Spleen (tissue), 11 donors: ENCODE data around the gene HSF2BP. TPM values are rescaled to one million over a fixed set of nuclear protein-coding genes. Genes with fewer than 3 reads are reported as not detected.

Experiments used
- DNase-seq: peaks from one replicate; pipeline ENCODE4 v3.0.0-alpha.2; 2020
- H3K27ac ChIP-seq, 8 donors: fragments of 200-600 bp; sonication (generic) in 7 of 8; 1 replicate in 4 of 8; 2 replicates in 4 of 8; pipeline versions ENCODE4 v1.5.0 to v1.8.0; 2016 to 2021; ENCODE audit warnings: inconsistent platforms in 4 of 8, mild to moderate bottlenecking in 4 of 8, moderate library complexity in 1 of 8
- H3K27me3 ChIP-seq, 7 donors: fragments of 200-600 bp; sonication (generic) in 6 of 7; replicated peaks in 1 of 7; 1 replicate in 4 of 7; 2 replicates in 3 of 7; pipeline versions ENCODE4 v1.5.0 to v1.8.0; 2016 to 2021; ENCODE audit warnings: inconsistent platforms in 3 of 7, mild to moderate bottlenecking in 1 of 7
- H3K36me3 ChIP-seq, 6 donors: fragments of 200-600 bp; sonication (generic) in 5 of 6; 1 replicate in 4 of 6; 2 replicates in 2 of 6; pipeline versions ENCODE4 v1.5.0 to v1.8.0; 2016 to 2021; ENCODE audit warnings: inconsistent platforms in 2 of 6
- H3K4me1 ChIP-seq, 6 donors: fragments of 200-600 bp; sonication (generic) in 5 of 6; 1 replicate in 3 of 6; 2 replicates in 3 of 6; pipeline versions ENCODE4 v1.5.0 to v1.8.0; 2016 to 2021; ENCODE audit warnings: inconsistent platforms in 3 of 6
- H3K4me3 ChIP-seq, 8 donors: fragments of 200-600 bp; sonication (generic) in 7 of 8; 1 replicate in 4 of 8; 2 replicates in 4 of 8; pipeline versions ENCODE4 v1.5.0 to v1.8.0; 2016 to 2021; ENCODE audit warnings: inconsistent platforms in 4 of 8, mild to moderate bottlenecking in 4 of 8, moderate library complexity in 2 of 8
- H3K9me3 ChIP-seq, 8 donors: fragments of 200-600 bp; sonication (generic) in 7 of 8; 1 replicate in 4 of 8; 2 replicates in 4 of 8; pipeline versions ENCODE4 v1.5.0 to v1.8.0; 2016 to 2021; ENCODE audit warnings: inconsistent platforms in 4 of 8
- POLR2A ChIP-seq, 3 donors: fragments of 450-650 bp; IDR thresholded peaks; one replicate each; pipeline ENCODE4 v1.5.1; 2017; ENCODE audit warnings: antibody characterized with exemption in 3 of 3, mild to moderate bottlenecking in 1 of 3
- POLR2AphosphoS5 ChIP-seq, 3 donors: sonication (generic); formaldehyde crosslinking; IDR thresholded peaks; one replicate each; pipeline ENCODE4 v1.5.1; 2017; ENCODE audit warnings: antibody characterized with exemption in 3 of 3
- WGBS, 5 donors: extraction: QIAGEN DNeasy Blood & Tissue Kit in 3 of 5; methylation state at CpG; one replicate each; pipeline versions ENCODE4 v1.1.5 to v1.1.7; 2013 to 2018; 5-methylcytosine and 5-hydroxymethylcytosine counted together
- intact Hi-C: fragments of 100-400 bp; cut with DNase I; formaldehyde crosslinking; loops from one replicate; pipeline ENCODE4 v1.15.0; 2023; ENCODE audit warnings: low total_unique reads
- polyA plus RNA-seq, 3 donors: library from polyadenylated mRNA; stranded (reverse); fragments of 200-250 nt; gene quantifications; one replicate each; pipeline ENCODE4 v1.2.1, GENCODE V29; 2013
- total RNA-seq, 7 donors: library from RNA; depleted of rRNA in 3 of 7; stranded (reverse); fragments of >200 nt in 3 of 7; fragmentation: NEBNext Ultra II Directional in 4 of 7; extraction: Animal tissue kit (Norgen Biotek cat#: 25700) in 4 of 7; gene quantifications; one replicate each; pipeline versions ENCODE4 v1.1.0 to v1.2.1, GENCODE V29; 2016 to 2021
- TF ChIP-seq, protein P1 (sequence below), 11 experiments: fragments of 200-600 bp in 7 of 11; fragments of 450-650 bp in 4 of 11; sonication (generic) in 4 of 11; IDR thresholded peaks in 8 of 11; conservative IDR thresholded peaks in 3 of 11; 1 replicate in 7 of 11; 2 replicates in 4 of 11; pipeline versions ENCODE4 v1.4.0 to v1.8.0; 2016 to 2021; ENCODE audit warnings: antibody characterized with exemption in 11 of 11, inconsistent platforms in 4 of 11, mild to moderate bottlenecking in 1 of 11
- donor health status: healthy with polysubstance abuse.
- donor health status: DM: no; HTN: no; CAD: no; lungs with moderate emphysema.
- donor health status: DM: no; HTN: no; CAD: no.
- donor health status: Bipolar disorder and iron deficiency.
- donor health status: healthy.
- donor health status: DM: no; HTN: no; CAD: no.
- donor health status: DM: yes; HTN: yes; CAD: no.

Gene HSF2BP
- total and polyA plus RNA-seq, 10 donors: 0.13 to 1.9 (median 0.41) TPM; not detected in 2

DNA sequence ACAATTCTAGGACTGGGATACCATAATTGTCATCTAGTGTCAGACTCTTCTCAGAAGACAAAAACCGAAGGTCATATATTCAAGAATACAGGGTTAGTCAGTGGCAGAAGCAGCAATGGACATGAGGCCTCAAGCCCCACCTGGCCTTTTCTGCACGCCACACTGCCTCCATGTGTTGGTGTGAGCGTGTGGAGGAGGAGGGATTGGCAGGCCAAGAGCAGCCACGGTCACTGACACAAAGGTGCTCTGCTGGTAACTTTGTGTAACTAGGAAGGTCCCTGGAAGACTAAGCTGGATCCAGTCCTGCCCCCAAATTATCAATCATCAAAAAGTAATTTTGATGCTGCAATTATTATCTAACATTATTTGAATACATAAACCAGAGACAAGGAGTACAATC lies 34.9 kb downstream of the HSF2BP start:
- Histone ChIP-seq H3K4me1 (peaks cover 0 to 3% (median 0%) of the 10 kb centered on the region in 6 donors), H3K9me3 (peaks cover 0 to 31% (median 27%) of the 10 kb centered on the region in 8 donors), H3K36me3 (no peaks in the 10 kb centered on the region), H3K27ac (no peak overlapping the region), H3K27me3 (no peaks in the 10 kb centered on the region), H3K4me3 (no peak overlapping the region)
- TF ChIP-seq, protein P1, sequence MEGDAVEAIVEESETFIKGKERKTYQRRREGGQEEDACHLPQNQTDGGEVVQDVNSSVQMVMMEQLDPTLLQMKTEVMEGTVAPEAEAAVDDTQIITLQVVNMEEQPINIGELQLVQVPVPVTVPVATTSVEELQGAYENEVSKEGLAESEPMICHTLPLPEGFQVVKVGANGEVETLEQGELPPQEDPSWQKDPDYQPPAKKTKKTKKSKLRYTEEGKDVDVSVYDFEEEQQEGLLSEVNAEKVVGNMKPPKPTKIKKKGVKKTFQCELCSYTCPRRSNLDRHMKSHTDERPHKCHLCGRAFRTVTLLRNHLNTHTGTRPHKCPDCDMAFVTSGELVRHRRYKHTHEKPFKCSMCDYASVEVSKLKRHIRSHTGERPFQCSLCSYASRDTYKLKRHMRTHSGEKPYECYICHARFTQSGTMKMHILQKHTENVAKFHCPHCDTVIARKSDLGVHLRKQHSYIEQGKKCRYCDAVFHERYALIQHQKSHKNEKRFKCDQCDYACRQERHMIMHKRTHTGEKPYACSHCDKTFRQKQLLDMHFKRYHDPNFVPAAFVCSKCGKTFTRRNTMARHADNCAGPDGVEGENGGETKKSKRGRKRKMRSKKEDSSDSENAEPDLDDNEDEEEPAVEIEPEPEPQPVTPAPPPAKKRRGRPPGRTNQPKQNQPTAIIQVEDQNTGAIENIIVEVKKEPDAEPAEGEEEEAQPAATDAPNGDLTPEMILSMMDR (IDR thresholded peaks at IDR 0.05 in 8 of 11, conservative IDR thresholded peaks at IDR 0.05 in 3 of 11): no peak
- TF ChIP-seq POLR2AphosphoS5 (IDR thresholded peaks at IDR 0.05) (no peak), POLR2A (IDR thresholded peaks at IDR 0.05) (no peak)
- intact Hi-C loops: no loop called here
- no peak for DNase-seq
- 83 to 92% (median 86%) methylated on average over 4 of the region's 4 CpGs for WGBS, 5 donors

DNA sequence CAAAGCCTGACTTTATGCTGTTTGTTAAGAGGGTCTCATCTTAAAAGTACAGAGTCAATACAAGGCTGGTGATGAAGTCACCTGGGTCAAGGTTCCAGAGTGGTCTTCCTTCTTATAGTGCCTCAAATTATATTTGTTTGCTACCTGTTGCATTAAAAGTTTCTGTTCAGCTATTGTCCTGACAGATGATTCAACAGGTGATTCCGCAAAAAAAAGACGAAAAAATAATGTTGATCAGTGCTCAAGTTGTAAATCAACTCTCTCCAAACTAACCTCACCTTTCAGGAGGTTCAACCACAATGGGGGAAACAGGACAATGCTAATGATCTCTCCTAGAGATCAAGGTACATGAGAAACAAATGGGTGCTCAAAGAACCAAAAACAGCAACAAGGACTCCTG lies 35.7 kb downstream of the HSF2BP start:
- no peak overlapping the region for H3K4me3 ChIP-seq
- peaks cover 0 to 3% (median 0%) of the 10 kb centered on the region in 6 donors for H3K4me1 ChIP-seq
- WGBS, 5 donors: 91 to 95% (median 95%) methylated on average over 2 of the region's 2 CpGs
- TF ChIP-seq POLR2A (IDR thresholded peaks at IDR 0.05) (no peak), POLR2AphosphoS5 (IDR thresholded peaks at IDR 0.05) (no peak)
- TF ChIP-seq, protein P1 (IDR thresholded peaks at IDR 0.05 in 8 of 11, conservative IDR thresholded peaks at IDR 0.05 in 3 of 11): no peak
- intact Hi-C loops: no loop called here
- no peaks in the 10 kb centered on the region for H3K27me3 ChIP-seq
- H3K9me3 ChIP-seq: peaks cover 0 to 26% (median 21%) of the 10 kb centered on the region in 8 donors
- no peak overlapping the region for H3K27ac ChIP-seq
- H3K36me3 ChIP-seq: no peaks in the 10 kb centered on the region
- no peak for DNase-seq

DNA sequence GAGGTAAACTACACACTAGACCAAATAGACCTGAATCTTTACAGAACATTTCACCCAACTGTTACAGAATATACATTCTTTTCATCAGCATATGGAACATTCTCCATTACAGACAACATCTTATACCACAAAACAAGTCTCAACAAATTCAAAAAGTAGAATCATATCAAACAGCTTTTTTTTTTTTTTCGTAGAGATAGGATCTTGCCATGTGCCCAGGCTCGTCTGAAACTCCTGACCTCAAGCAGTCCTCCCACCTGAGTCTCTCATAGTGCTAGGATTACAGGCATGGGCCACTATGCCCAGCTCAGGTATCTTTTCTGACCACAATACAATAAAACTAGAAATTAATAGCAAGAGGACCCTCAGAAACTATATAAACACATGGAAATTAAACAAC lies 36.5 kb downstream of the HSF2BP start:
- intact Hi-C loops: no loop called here
- H3K36me3 ChIP-seq: no peaks in the 10 kb centered on the region
- 73 to 87% (median 80%) methylated on average over 2 of the region's 2 CpGs for WGBS, 5 donors
- H3K4me3 ChIP-seq: no peak overlapping the region
- TF ChIP-seq POLR2AphosphoS5 (IDR thresholded peaks at IDR 0.05) (no peak), POLR2A (IDR thresholded peaks at IDR 0.05) (no peak)
- TF ChIP-seq, protein P1 (IDR thresholded peaks at IDR 0.05 in 8 of 11, conservative IDR thresholded peaks at IDR 0.05 in 3 of 11): no peak
- peaks cover 0 to 3% (median 0%) of the 10 kb centered on the region in 6 donors for H3K4me1 ChIP-seq
- H3K9me3 ChIP-seq: peaks cover 0 to 22% (median 19%) of the 10 kb centered on the region in 8 donors
- DNase-seq: no peak
- H3K27me3 ChIP-seq: no peaks in the 10 kb centered on the region
- H3K27ac ChIP-seq: no peak overlapping the region

DNA sequence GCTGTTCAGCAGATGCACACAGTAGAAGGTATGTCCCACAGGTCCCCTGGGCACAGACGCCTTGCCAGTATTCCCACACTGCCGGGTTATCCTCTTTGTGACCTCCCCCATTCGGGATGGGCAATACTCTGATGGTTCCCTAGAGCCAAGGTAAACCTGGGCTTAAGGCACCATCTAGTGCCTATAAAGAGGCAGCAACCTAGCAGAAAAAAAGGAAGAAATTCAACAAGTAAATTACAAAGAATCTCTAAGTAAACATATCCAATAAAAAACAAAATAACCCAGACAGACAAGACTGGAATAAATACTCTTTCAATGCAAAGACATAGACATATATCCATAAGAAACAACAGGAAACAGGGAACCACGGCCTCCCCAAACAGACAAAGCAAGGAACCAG lies 39.4 kb downstream of the HSF2BP start:
- Histone ChIP-seq H3K4me3 (no peak overlapping the region), H3K9me3 (peaks cover 0 to 22% (median 19%) of the 10 kb centered on the region in 8 donors), H3K27ac (no peak overlapping the region), H3K27me3 (no peaks in the 10 kb centered on the region), H3K4me1 (peaks cover 0 to 3% (median 0%) of the 10 kb centered on the region in 6 donors), H3K36me3 (no peaks in the 10 kb centered on the region)
- intact Hi-C loops: no loop called here
- TF ChIP-seq POLR2A (IDR thresholded peaks at IDR 0.05): no peak
- TF ChIP-seq, protein P1 (IDR thresholded peaks at IDR 0.05 in 8 of 11, conservative IDR thresholded peaks at IDR 0.05 in 3 of 11): no peak
- DNase-seq: no peak
- WGBS, 5 donors: 88 to 94% (median 93%) methylated on average over 4 of the region's 4 CpGs
